ENCODE results near the gene CIAO1.
"Not testable (repeated sequence)": the region's sequence is repeated elsewhere in the genome, so short reads cannot be mapped to it uniquely, and the experiment has no call there.

The CIAO1 gene

DNA sequence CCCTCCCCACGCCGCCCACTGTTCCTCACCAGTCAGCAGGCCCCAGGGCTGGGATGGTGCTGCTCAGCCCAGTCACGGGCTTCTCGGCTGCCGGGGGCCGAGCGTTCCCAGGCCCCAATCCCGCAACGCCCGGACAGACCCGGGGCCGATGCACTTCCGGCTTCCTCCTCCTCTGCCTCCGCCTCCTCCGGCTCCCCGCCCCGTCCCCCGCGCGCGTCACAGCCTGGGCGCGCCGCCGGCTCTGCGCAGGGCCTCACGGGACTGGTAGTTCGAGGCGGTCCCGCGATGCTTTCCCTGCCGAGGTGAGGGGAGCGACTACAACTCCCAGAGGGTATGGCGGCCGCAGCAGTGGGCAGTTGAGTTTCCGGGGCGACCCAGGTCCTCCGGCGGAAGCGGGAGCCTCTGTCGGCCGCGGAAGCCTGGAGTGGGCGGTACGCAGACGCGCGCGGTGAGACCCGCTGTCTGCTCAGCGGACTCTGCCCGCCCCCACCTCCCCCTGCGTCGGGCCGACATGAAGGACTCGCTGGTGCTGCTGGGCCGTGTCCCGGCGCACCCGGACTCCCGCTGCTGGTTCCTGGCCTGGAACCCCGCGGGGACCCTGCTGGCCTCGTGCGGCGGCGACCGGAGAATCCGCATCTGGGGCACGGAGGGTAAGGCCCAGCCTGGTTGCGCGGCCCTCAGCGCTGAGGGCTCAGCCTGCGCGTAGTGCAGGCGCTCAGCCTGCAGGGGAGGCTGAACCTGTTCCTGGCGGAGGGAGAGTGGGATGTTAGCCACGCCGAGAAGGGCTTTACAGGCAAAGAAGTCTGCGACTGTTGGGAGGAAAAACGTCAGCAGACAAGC lies at the start of gene CIAO1, which contains the start of gene TMEM127:
Gene CIAO1, plus strand, starts transcription at position 386 of the 840 bp plus-strand sequence. Its CDS starts 126 bp downstream, at position 512.
Gene TMEM127, minus strand, starts transcription at position 158 of the 840 bp plus-strand sequence. CDS start 616 bp downstream, outside the sequence.
- TF ChIP-seq CTCF (IDR thresholded peaks at IDR 0.05; ENCODE audit: control insufficient read depth, insufficient read depth, low read depth, low read length, missing control alignments), result peak; percentile 30
- DNase-seq (ENCODE audit: low read depth), result peak; percentile 83
- peak within 1 kb of the TSS; percentile 100 for H3K4me3 ChIP-seq (ENCODE audit: control insufficient read depth, low read depth, low read length)

DNA sequence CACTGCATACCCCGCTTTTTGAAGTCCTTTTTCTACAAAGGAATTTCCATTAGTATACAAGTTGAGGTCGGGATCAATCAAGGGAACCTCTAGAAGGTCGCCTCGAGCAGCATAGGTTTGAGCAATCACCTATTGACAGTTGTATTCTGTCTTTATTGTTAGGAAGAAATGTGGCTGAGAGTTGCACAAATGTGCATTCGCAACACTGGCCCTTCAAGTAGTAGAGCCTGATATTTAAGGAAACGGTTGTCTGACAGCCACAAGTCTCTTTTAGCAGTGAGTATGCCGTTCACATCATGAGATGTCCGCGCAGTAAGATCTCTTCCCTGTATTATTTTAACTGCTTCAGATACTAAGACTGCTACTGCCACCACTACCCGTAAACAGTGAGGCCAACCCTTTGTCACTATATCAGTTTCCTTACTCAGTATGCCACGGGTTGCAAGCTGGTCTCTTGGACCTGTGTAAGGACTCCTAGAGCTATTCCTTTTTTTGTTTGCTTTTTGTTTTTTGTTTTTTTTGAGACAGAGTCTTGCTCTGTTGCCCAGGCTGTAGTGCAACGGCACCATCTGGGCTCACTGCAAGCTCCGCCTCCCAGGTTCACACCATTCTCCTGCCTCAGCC lies 47.4 kb upstream of the CIAO1 start:
- no peak for DNase-seq (ENCODE audit: low read depth)
- no peak overlapping the region for H3K4me3 ChIP-seq (ENCODE audit: control insufficient read depth, low read depth, low read length)
- no peak for TF ChIP-seq CTCF (IDR thresholded peaks at IDR 0.05; ENCODE audit: control insufficient read depth, insufficient read depth, low read depth, low read length, missing control alignments)

- not testable (repeated sequence) for DNase-seq (ENCODE audit: low read depth); H3K4me3 ChIP-seq (ENCODE audit: control insufficient read depth, low read depth, low read length)
Observed at GRCh38 chr2:96219959-96220358, 46.1 kb upstream of the CIAO1 start.

DNA sequence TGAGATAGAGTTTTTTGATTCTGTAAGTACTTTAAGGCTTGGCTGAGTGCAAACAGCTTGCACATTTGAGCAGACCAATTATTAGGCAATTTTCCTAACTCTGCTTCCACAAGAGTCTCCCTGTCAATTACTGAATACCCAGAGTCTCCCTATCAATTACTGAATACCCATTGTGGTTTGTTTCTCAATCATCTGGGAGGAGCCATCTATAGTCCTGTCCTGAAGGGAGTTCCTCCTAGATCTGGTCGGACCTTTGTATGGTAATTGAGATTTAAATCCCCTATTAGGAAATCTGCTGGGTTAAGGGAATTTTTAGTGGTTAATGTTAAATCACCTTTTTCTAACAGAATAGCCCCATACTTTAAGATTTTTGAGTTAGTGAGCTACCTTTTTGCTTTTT lies 44.9 kb upstream of the CIAO1 start:
- not testable (repeated sequence) for DNase-seq (ENCODE audit: low read depth)

GRCh38 chr2:96225016-96225533 lies 41.0 kb upstream of the CIAO1 start:
- no peak for TF ChIP-seq CTCF (IDR thresholded peaks at IDR 0.05; ENCODE audit: control insufficient read depth, insufficient read depth, low read depth, low read length, missing control alignments)
- DNase-seq (ENCODE audit: low read depth), result no peak
- H3K4me3 ChIP-seq (ENCODE audit: control insufficient read depth, low read depth, low read length), result no peak overlapping the region

More for the DNA sequence above, 44.9 kb upstream of the CIAO1 start:
- H3K4me3 ChIP-seq (ENCODE audit: control insufficient read depth, low read depth, low read length), result not testable (repeated sequence)

- TF ChIP-seq CTCF (IDR thresholded peaks at IDR 0.05; ENCODE audit: control insufficient read depth, insufficient read depth, low read depth, low read length, missing control alignments), result no peak
- no peak for DNase-seq (ENCODE audit: low read depth)
- H3K4me3 ChIP-seq (ENCODE audit: control insufficient read depth, low read depth, low read length), result no peak overlapping the region
Observed at GRCh38 chr2:96231316-96231715, 34.7 kb upstream of the CIAO1 start.

DNA sequence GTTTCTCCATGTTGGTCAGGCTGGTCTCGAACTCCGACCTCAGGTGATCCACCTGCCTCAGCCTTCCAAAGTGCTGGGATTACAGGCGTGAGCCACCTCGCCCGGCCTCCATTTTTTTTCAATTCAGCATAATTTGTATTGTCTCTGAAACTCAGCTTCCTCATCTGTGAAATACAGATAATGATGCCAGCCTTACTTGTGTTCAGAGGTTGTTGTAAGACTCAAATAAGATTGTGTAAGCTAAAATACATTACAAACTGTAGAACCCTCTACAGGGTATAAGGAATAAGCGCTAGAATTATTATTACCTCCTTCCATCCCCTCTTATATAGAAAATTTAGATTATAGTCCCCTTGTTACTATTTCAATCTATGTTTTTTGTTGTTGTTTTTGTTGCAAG lies 32.6 kb upstream of the CIAO1 start:
- TF ChIP-seq CTCF (IDR thresholded peaks at IDR 0.05; ENCODE audit: control insufficient read depth, insufficient read depth, low read depth, low read length, missing control alignments), result no peak
- DNase-seq (ENCODE audit: low read depth), result no peak
- no peak overlapping the region for H3K4me3 ChIP-seq (ENCODE audit: control insufficient read depth, low read depth, low read length)

All from AG09309 (cell line).